GM18502 (cell line): ENCODE data around the gene DDB1.

Source experiments
- ATAC-seq: cut with Tn5 transposase; IDR thresholded peaks from one replicate; pipeline ENCODE4 v1.9.1; 2021; ENCODE audit warnings: mild to moderate bottlenecking; ENCODE audit not compliant: unreplicated experiment, poor library complexity

Gene DDB1

DNA sequence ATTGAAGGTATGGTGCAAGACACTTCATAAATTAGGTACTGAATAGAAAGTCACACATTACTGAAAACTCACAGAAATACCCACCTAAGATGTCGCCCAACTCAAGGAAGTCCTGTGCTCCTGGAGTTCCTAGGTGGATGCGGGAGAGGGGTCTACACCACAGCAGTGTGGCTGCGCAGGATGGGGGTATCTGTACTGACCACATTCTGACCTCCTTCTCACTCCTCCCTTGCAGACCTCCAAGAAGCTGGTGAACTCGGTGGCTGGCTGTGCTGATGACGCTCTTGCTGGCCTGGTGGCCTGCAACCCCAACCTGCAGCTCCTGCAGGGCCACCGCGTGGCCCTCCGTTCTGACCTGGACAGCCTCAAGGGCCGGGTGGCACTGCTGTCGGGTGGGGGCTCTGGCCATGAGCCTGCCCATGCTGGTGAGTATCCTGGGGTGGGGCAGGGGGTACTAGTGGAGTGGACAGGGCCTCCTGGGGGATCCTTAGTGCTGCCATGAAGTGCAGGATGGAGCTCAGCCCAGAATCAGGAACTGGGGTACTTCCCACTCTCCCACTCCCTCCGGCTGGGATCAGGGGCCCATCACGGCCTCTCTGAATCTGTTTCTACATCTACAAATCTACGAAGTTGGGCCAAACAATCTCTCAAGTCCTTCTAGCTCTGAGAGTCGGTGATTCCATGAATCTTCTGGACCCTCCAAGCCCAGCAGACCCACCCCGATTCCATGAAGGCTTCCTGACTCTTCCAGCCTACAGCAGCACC lies 5.0 kb upstream of the DDB1 start:
- no peak for ATAC-seq

DNA sequence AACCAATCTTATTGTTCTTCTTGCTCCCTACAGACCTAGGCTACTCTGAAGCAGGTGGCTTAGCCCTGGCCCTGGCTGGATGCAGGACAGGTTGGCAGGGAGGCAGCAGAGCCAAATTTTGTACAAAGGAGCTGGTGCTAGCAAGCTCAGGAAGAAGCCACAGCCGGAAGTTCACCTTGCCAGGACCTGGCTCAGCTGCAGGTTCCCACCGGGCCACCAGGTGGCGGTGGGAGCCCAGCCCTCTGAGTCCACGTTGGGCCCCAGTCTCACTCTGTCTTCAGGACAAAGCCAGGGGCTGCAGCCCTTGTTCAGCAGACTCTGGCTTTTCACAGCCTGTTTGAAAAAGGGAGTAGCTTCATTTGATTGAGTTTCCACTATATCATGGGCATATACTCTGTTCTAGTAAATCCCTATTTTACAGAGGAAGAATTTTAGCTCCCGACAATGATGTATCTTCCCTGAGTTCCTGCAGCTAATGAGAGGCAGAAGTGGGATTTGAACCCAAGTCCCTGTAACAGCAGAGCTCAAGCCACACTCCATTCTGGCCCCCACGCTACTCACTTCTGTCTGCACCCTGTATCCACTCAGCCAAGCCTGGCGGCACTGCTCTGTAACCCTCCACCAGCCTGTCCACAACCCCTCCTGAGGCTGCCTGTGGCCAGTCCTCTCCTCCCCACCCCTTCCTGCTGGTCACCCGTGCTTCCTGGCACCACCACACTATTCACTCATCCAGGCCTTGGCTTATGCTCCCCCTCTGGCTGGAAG lies 3.4 kb upstream of the DDB1 start:
- ATAC-seq = peak; percentile 56

DNA sequence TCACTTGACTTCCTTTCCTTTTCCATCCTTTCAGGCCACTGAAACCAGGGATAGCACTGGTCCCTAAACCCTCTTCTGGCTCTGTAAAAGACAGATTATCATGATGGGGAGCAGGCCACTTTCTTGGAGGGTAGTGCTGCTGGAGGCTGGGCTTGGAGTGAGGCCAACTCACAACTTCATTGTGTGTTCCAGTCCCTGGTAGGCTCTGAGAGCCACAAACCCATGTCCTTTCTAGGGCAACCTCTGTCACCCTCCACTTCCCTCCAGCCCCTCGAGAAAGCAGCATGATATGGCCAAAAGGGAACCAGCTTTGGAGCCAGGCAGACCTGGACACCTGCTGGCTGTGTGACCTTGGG lies 2.4 kb upstream of the DDB1 start:
- ATAC-seq = no peak

- no peak for ATAC-seq
Observed at GRCh38 chr11:61334434-61335354, 1.8 kb upstream of the DDB1 start.

- ATAC-seq = no peak
Observed at GRCh38 chr11:61333550-61334433, 887 bp upstream of the DDB1 start.

GRCh38 chr11:61332281-61332796 lies 566 bp downstream of the DDB1 start:
- no peak for ATAC-seq

- no peak for ATAC-seq
Observed at GRCh38 chr11:61331651-61332050, 1.3 kb downstream of the DDB1 start.

DNA sequence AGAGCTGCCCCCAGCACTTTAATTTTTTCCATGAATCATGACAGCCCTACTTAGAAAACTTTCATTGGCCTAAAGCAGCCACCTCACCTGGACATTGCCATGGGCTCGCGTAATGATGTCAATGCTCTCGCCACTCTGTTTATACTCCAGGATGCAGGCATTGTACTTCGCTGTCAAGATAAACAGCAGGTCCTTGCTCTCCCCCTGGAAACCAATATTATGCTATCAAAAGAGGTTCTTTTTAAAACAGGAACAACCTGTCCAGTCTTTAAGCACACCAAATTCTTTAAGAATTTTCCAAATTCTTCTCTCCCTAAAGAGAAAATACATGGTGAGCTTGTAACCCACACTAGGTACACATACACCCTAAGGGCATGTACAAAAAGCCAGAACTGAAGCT lies 3.0 kb downstream of the DDB1 start:
- no peak for ATAC-seq

GRCh38 chr11:61328351-61328750 lies 4.6 kb downstream of the DDB1 start:
- no peak for ATAC-seq

DNA sequence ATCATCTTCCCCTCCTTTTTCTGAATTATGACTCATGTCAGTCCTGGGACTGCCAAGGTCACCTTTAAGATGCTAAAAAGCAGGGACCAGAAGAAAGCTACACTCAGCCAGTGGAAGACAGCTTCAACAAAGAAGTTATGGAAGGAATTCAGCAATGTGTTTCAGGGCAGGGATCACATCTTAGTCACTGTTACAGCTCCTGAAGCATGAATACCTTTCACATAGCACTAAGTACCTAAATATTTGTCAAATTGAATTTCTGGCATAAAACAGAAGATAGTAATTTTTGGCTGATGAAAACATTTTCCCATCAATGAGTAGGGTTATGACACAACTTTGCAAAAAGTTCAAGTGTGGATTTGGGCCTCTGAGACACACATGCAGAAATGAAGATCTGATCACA lies 5.2 kb downstream of the DDB1 start:
- no peak for ATAC-seq

DNA sequence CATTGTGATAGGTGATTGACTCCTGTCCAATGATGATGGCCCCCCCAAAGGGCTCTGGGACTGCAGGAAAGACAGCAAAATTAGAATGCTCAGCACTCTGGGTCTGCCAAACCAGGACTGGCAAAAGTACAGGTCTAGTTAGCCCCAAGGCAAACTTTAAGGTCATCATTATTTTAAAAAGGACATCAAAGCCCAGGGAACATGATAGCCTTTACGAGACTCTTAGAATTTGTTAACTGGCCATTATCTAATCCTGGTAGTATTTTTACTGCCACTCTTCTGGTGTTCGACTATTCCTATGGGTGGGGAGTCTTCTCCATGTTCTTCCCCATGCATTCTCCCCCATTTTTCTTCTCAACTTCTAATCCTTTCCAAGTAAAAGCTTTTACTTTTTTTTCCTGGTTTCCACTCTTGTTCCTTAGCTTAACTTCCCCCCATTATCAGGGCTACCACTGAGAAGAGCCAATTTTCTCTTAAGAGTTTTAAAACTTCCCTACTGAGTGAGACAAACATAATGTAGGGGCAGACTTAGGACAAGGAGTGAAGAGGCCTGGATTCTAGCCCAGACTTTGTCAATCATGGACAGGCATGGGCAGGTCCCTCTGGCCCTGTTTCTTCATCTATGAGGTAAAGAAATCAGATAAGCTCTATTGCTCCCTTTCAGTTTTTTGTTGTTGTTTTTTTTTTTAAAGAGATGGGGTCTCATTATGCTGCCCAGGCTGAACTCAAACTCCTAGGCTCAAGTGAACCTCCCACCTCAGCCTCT lies 7.1 kb downstream of the DDB1 start:
- ATAC-seq = no peak

- ATAC-seq = no peak
Observed at GRCh38 chr11:61315260-61315659, 17.6 kb downstream of the DDB1 start.

DNA sequence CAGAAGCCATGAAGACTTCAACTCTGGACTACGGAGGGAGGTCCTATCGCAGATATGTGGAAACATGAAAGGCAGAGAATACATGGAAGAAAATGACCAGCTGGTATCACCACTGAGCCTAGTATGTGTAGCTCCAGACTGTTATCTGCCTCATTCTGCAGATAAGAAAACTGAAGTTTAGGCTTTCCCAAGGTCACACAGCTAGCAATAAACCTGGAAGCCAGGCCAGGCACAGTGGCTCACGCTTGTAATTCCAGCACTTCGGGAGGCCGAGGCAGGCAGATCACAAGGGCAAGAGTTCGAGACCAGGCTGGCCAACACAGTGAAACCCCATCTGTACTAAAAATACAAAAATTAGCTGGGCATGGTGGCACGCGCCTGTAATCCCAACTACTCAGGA lies 22.2 kb downstream of the DDB1 start:
- no peak for ATAC-seq

DNA sequence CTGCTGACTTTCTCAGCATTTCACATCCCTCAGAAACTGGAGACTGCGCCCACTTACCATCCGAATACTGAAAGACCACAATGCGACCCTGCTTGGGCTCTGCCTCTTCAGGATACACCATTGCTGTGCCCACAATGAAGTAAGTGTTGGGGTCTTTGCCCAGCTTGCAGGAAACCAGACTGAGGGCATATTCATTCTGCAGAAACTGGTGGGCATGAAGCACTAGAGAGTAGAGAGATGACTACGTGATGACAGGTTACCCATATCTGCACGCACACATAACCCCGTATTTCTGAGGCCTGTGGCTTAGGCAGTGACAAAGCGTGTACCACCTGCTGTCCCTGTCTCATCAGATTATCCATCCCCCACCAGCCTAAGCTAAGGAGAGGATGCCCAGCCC lies 23.2 kb downstream of the DDB1 start:
- no peak for ATAC-seq

DNA sequence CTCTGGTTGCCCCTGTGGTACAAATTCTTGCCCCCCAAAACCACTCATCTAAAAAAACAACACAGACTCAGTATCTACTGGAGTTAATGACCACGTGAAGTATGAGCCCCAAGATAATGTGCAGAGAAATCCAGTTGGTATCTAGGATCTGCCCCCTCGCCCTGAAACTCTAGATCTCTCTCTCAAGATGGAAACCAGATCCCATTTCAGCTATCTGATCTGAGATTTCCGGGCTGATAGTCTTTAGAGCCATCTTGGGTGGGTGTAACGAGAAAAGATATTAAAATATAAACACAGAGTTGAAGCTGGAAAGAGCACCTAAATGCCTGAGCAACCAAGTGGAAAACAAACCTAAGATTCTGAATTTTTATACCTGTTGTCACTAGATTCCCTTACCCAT lies 23.8 kb downstream of the DDB1 start:
- ATAC-seq = no peak

DNA sequence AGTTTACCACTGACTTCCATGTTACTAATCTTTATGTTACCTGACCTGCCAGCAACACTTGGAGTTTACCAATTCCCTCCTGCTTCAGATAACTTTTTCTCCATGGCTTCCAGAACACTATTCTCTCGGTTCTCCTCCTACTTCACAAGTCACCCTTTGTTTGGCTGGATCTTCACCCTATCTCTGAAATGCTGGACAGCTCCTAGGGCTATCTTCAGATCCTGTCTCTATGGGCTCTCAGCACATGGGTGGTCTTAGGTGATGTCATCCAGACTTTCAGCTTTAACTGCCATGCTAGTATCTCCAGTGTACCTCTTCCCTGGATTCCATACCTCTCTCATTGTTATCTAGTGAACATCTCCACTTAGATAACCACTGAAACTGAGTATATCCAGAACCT lies 25.6 kb downstream of the DDB1 start:
- ATAC-seq = no peak

GRCh38 chr11:61306221-61306620 lies 26.7 kb downstream of the DDB1 start:
- no peak for ATAC-seq

DNA sequence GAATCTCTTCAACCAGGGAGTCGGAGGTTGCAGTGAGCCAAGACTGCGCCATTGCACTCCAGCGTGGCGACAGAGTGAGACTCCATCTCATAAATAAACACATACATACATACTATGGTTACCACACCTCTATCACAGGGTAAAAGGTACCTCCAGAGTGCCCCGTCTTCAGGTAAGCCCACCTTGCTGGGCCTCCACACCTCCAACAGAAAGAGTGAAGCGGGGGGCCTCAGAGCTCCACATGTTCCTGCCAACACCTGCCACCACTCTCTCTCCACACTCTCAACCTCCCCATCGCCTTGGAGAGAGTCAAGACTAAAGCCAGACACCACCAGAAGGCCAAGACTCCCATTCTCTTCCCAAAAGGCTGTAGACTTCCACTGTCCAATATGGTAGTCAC lies 27.5 kb downstream of the DDB1 start:
- no peak for ATAC-seq

- no peak for ATAC-seq
Observed at GRCh38 chr11:61303725-61304124, 29.2 kb downstream of the DDB1 start.
